Measurements from ENCODE around the gene MPDZ.

The MPDZ gene

DNA sequence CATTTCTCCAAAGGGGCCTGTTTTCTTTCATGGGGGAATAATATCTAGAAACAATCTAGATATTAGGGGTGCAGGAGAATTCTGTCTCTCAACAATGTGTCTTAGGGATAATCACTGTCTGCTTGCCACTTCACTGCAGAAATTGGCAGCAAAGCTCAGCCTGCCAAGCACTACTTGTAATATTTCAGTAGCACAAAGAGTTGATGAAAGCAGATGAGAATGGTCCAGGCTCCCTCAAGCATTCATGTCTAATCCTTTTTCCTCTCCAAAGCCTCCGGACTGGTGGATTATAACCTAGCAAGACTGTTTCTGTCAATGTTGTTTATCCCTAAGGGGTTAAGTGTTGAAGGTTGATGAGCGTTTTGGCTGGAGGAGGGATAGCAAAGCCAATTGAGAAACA lies 13.3 kb upstream of the MPDZ start:
- no peak overlapping the region for H3K4me3 ChIP-seq (ENCODE audit: low read depth, low read length)
- no peak for DNase-seq (ENCODE audit: low read depth)
- TF ChIP-seq CTCF (IDR thresholded peaks at IDR 0.05; ENCODE audit: control insufficient read depth, extremely low read depth, insufficient read depth), result no peak

- DNase-seq (ENCODE audit: low read depth), result no peak
- H3K4me3 ChIP-seq (ENCODE audit: low read depth, low read length), result no peak overlapping the region
- TF ChIP-seq CTCF (IDR thresholded peaks at IDR 0.05; ENCODE audit: control insufficient read depth, extremely low read depth, insufficient read depth), result no peak
These were observed 12.7 kb upstream of the MPDZ start for GRCh38 chr9:13292158-13292557.

GRCh38 chr9:13291718-13292117 lies 12.2 kb upstream of the MPDZ start:
- no peak overlapping the region for H3K4me3 ChIP-seq (ENCODE audit: low read depth, low read length)
- DNase-seq (ENCODE audit: low read depth), result no peak
- no peak for TF ChIP-seq CTCF (IDR thresholded peaks at IDR 0.05; ENCODE audit: control insufficient read depth, extremely low read depth, insufficient read depth)

- no peak for DNase-seq (ENCODE audit: low read depth)
- no peak overlapping the region for H3K4me3 ChIP-seq (ENCODE audit: low read depth, low read length)
- no peak for TF ChIP-seq CTCF (IDR thresholded peaks at IDR 0.05; ENCODE audit: control insufficient read depth, extremely low read depth, insufficient read depth)
These were observed 4.5 kb upstream of the MPDZ start for GRCh38 chr9:13284011-13284410.

- TF ChIP-seq CTCF (IDR thresholded peaks at IDR 0.05; ENCODE audit: control insufficient read depth, extremely low read depth, insufficient read depth), result no peak
- DNase-seq (ENCODE audit: low read depth), result no peak
- H3K4me3 ChIP-seq (ENCODE audit: low read depth, low read length), result no peak overlapping the region
These were observed 3.5 kb upstream of the MPDZ start for GRCh38 chr9:13282998-13283397.

DNA sequence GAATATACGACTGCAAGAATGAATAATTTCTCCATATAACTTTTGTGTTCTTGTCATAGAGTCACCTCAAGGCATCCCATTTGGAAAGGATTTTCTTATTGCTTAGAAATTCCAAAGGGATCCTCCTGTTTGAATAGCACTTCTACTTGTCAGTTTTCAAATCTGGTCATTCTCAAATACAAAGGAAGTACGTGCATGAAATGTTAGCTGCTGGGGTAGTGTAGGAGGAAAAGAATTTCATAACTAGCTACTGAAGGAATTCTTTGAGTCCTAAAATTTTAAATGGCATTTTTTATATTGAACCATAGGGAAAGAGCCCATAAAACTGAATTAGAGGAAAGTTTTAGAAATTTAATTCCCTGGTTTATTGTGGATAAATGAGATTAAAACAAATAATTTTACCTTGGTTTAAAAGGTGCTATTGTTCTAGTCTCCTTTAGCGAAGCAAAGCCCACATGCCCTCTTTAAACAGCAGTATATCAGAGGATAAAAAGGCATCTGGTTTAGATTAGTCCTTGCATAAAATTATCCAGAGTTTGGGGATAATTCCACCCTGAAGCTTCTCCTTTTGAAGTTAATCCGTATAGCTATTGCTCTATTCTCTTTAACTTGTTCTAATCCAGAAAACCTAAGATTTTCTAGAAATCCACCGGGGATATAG lies 2.0 kb upstream of the MPDZ start:
- H3K4me3 ChIP-seq (ENCODE audit: low read depth, low read length), result no peak overlapping the region
- no peak for TF ChIP-seq CTCF (IDR thresholded peaks at IDR 0.05; ENCODE audit: control insufficient read depth, extremely low read depth, insufficient read depth)
- DNase-seq (ENCODE audit: low read depth), result no peak
